ENCODE measurements around the gene SGMS1.
"Not testable (repeated sequence)": the region's sequence is repeated elsewhere in the genome, so short reads cannot be mapped to it uniquely, and the experiment has no call there.

SGMS1 gene

GRCh38 chr10:50623663-50624412 lies at the start of gene SGMS1:
Gene SGMS1, minus strand, starts transcription at chr10:50623956. Its CDS starts 279,842 bp downstream, at chr10:50344114.
- DNase-seq (ENCODE audit: low read depth in 3 of 3), result peak; percentile 63 to 66 (median 64)

- DNase-seq (ENCODE audit: low read depth in 3 of 3), result not testable (repeated sequence)
These were observed 48.4 kb upstream of the SGMS1 start for GRCh38 chr10:50672152-50672551.

- not testable (repeated sequence) for DNase-seq (ENCODE audit: low read depth in 3 of 3)
These were observed 47.9 kb upstream of the SGMS1 start for GRCh38 chr10:50671645-50672044.

- not testable (repeated sequence) for DNase-seq (ENCODE audit: low read depth in 3 of 3)
These were observed 46.2 kb upstream of the SGMS1 start for GRCh38 chr10:50669957-50670356.

- DNase-seq (ENCODE audit: low read depth in 3 of 3), result not testable (repeated sequence)
These were observed 43.6 kb upstream of the SGMS1 start for GRCh38 chr10:50667353-50667752.

DNA sequence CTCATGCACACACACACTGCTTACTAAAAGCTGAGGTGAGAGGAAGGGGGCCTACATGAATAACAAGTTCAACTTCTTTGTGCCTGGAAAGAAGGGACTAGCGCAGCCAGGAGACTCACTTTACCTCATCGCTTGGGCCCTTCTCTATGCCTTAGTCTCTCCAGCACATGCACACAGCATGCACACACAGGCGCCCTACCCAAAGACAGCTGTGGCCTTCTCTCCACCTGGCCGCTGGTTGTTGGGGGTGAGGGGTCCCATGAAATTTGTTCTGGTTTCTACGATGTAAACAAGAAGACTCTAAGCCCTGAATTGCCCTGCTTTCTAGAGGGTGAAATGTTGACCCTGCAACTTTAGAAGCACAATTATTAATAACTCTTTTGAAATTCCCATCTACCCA lies 38.7 kb upstream of the SGMS1 start:
- not testable (repeated sequence) for DNase-seq (ENCODE audit: low read depth in 3 of 3)

- DNase-seq (ENCODE audit: low read depth in 3 of 3), result not testable (repeated sequence)
These were observed 37.8 kb upstream of the SGMS1 start for GRCh38 chr10:50661563-50661962.

- peak in 1 of 3 experiments; percentile 37 for DNase-seq (ENCODE audit: low read depth in 3 of 3)
These were observed 36.3 kb upstream of the SGMS1 start for GRCh38 chr10:50659865-50660730.

GRCh38 chr10:50659016-50659864 lies 35.5 kb upstream of the SGMS1 start:
- not testable (repeated sequence) for DNase-seq (ENCODE audit: low read depth in 3 of 3)

DNA sequence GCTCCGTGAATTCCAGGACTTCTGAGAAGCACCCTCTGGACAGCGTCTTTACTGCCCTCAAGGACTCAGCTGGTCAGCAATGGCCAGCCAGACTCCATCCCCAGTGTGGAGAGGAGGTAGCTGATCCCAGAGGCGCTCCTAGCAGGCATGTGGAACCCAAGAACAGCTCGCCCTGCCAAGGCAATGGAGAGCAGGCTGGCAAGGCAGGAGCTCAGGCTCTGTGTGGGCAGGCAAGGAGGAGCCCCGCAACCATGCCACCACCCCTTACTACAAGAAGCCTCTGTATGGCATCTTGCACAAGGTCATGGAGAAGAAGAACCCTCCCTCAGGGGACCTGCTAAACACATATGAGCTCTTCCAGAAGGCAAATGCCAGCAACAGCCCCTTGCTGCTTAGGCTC lies 34.4 kb upstream of the SGMS1 start:
- DNase-seq (ENCODE audit: low read depth in 3 of 3), result no peak

DNA sequence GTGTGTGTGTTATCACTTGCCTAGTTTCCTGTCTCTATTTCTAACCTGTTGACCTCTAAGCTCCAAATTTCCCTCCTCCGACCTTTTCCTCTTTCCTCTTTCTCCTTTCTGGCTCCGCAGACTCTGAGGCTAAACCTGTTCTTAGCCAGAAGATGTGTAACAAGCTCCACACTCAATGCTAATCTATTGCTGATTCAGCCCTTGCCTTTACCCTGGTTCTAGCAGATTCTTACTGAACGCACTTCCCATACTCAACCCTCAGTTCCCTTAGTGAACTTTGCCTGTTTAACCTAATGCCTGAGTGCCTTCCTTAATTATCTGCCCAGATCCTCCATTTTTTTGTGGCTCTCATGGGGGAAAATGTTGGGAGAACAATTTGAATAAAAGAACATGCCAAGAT lies 30.0 kb upstream of the SGMS1 start:
- no peak for DNase-seq (ENCODE audit: low read depth in 3 of 3)

DNA sequence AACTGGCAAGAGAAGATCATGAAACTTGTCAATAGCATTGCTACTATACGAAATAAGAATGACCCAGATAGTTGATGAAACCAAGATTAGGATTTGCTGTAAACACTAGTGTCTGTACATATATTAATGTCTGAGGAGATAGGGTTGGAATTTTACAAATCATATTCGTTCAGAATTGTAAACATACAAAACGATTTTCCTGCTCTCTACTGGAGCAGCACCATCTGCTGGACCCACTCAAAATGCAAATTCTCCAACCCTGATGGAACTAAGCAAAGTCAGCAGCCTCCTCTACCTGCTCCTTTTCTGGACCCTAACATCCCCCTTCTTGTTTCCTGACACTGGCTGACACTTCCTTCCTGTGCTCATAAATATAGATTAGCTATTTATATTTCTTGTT lies 29.4 kb upstream of the SGMS1 start:
- DNase-seq (ENCODE audit: low read depth in 3 of 3), result no peak

DNA sequence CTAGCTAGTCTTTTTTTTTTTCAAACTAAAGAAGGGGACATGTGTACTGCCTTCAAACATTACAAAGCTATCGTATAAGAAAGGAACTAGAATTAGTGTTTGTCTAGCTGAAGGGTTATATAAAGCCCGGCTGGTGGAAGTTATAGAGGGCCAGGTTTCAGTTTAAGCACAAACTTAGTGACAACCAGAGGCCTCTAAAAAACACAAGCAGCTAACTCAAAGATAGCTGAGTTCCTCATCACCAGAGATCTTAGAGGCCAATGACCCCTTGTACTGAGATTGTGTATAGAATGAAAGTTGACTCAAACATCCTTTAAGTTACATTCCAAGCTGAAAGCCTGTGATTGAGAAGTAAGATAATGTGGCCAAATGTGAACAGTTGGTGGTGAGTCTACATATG lies 28.1 kb upstream of the SGMS1 start:
- DNase-seq (ENCODE audit: low read depth in 3 of 3), result no peak

DNA sequence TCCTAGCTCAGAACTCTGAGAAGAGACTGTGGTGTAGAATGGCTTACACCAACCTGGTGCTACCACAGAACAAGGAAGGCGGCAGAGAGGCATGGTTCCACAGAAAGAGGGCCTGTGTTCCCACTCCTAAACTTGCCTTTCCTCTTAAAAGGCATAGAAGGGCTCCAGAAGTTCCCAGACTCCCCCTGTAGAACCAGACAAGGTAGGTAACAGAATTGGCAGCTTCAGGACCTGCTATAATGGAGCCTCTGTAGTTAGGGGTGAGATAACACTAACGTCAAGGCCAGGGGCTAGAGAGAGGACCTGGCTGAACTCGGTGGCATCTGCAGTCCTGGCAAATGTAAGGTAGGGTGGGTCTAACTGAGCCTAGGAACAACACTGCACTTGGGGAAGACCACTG lies 26.7 kb upstream of the SGMS1 start:
- no peak for DNase-seq (ENCODE audit: low read depth in 3 of 3)

- no peak for DNase-seq (ENCODE audit: low read depth in 3 of 3)
These were observed 25.1 kb upstream of the SGMS1 start for GRCh38 chr10:50648935-50649227.

- DNase-seq (ENCODE audit: low read depth in 3 of 3), result no peak
These were observed 24.6 kb upstream of the SGMS1 start for GRCh38 chr10:50648089-50648934.

- DNase-seq (ENCODE audit: low read depth in 3 of 3), result not testable (repeated sequence)
These were observed 23.6 kb upstream of the SGMS1 start for GRCh38 chr10:50647350-50647749.

DNA sequence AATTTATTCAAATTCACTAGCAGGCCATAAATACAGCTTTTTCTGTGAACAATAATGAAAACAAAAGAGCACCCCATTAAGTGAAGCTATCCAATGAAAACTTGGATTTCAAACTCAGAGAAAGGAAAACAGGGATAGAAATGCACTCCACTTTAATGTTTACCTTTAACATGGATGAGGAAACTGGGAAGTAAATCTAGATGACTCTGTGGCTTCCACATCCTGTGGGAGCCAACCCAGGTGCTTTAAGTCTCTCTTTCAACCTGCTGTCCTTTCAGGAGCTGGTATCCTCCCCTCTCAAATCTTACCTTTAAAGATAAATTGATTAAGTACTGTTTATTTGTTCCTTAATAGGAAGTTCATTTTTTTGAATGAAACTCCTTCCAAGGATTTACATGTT lies 21.5 kb upstream of the SGMS1 start:
- no peak for DNase-seq (ENCODE audit: low read depth in 3 of 3)

- no peak for DNase-seq (ENCODE audit: low read depth in 3 of 3)
These were observed 17.9 kb upstream of the SGMS1 start for GRCh38 chr10:50641626-50642025.

GRCh38 chr10:50640238-50640637 lies 16.5 kb upstream of the SGMS1 start:
- no peak for DNase-seq (ENCODE audit: low read depth in 3 of 3)

Measured in stimulated activated CD4-positive, alpha-beta T cell treated with anti-CD3 and anti-CD28 coated beads, TNF-alpha, amount 100 ng/mL, for 4 hours (primary cell).